Tibial nerve (tissue), 4 donors: ENCODE data around the gene STK39. TPM values are rescaled to one million over a fixed set of nuclear protein-coding genes. Genes with fewer than 3 reads are reported as not detected.
"Not testable (repeated sequence)": the region's sequence is repeated elsewhere in the genome, so short reads cannot be mapped to it uniquely, and the experiment has no call there.

ENCODE experiments used
- DNase-seq, 2 donors: peaks; one replicate each; pipeline ENCODE4 v3.0.0-alpha.2; 2019; ENCODE audit warnings: low spot score in 2 of 2
- H3K27ac ChIP-seq, 4 donors: fragments of 200-600 bp; sonication (generic) in 3 of 4; one replicate each; pipeline ENCODE4 v1.5.1; 2017 to 2019; ENCODE audit warnings: mild to moderate bottlenecking in 1 of 4
- H3K27me3 ChIP-seq, 2 donors: fragments of 200-600 bp; sonication (generic) in 1 of 2; one replicate each; pipeline versions ENCODE4 v1.5.1 to v1.6.0; 2017 to 2019
- H3K36me3 ChIP-seq, 3 donors: fragments of 200-600 bp; sonication (generic); one replicate each; pipeline ENCODE4 v1.5.1; 2018 to 2019
- H3K4me1 ChIP-seq, 4 donors: fragments of 200-600 bp; sonication (generic) in 3 of 4; one replicate each; pipeline ENCODE4 v1.5.1; 2017 to 2019
- H3K4me3 ChIP-seq, 4 donors: fragments of 200-600 bp; sonication (generic) in 3 of 4; one replicate each; pipeline ENCODE4 v1.5.1; 2017 to 2019; ENCODE audit warnings: mild to moderate bottlenecking in 1 of 4, moderate library complexity in 1 of 4
- H3K9me3 ChIP-seq, 4 donors: fragments of 200-600 bp; sonication (generic) in 3 of 4; one replicate each; pipeline ENCODE4 v1.5.1; 2017 to 2019
- EP300 ChIP-seq, 2 donors: sonication (generic); formaldehyde crosslinking; IDR thresholded peaks; one replicate each; pipeline ENCODE4 v1.6.1; 2017; ENCODE audit warnings: antibody characterized with exemption in 2 of 2, mild to moderate bottlenecking in 1 of 2
- POLR2A ChIP-seq, 2 donors: fragments of 450-650 bp; IDR thresholded peaks; one replicate each; pipeline ENCODE4 v1.6.1; 2017; ENCODE audit warnings: antibody characterized with exemption in 2 of 2, mild to moderate bottlenecking in 2 of 2, moderate library complexity in 2 of 2
- WGBS, 2 donors: methylation state at CpG; one replicate each; pipeline ENCODE4 v1.1.5; 2018; 5-methylcytosine and 5-hydroxymethylcytosine counted together
- total RNA-seq, 4 donors: library from RNA; depleted of rRNA; stranded (reverse); fragments of >200 nt; gene quantifications; one replicate each; pipeline ENCODE4 v1.1.0, GENCODE V29; 2016
- TF ChIP-seq, protein P1 (sequence below), 5 experiments: fragments of 200-600 bp in 3 of 5; fragments of 450-650 bp in 2 of 5; sonication (generic) in 3 of 5; IDR thresholded peaks; one replicate each; pipeline ENCODE4 v1.5.1; 2016 to 2019; ENCODE audit warnings: antibody characterized with exemption in 5 of 5, mild to moderate bottlenecking in 3 of 5, moderate library complexity in 2 of 5

STK39 gene
- total RNA-seq, 4 donors from 2014 or later, result 8.5 to 13.5 (median 12.0) TPM

DNA sequence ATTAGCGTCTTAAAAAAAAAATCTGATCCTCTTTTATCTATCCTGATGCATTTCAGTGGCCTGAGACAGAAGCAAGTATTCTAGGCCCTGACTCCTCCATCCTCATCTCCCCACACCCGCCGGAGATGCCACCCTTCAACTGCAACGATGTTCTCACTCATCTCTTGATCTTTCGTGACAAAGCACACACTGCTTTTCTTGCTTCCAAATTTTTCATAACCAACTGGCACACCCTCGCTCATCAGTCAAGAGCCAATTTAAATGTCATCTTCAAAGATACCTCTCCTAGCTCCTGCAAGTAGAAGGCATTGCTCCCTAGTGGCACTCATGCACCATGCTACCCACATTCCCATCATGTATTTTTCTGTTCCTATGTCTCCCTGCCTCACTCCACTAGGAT, 115.0 kb downstream of the STK39 start:
- Histone ChIP-seq H3K9me3 (no peaks in the 10 kb centered on the region), H3K27ac (no peak overlapping the region), H3K27me3 (no peaks in the 10 kb centered on the region), H3K36me3 (peaks cover 0 to 13% (median 0%) of the 10 kb centered on the region in 3 donors), H3K4me3 (no peak overlapping the region), H3K4me1 (peaks cover 0 to 14% (median 0%) of the 10 kb centered on the region in 4 donors)
- TF ChIP-seq POLR2A (IDR thresholded peaks at IDR 0.05) (no peak), EP300 (IDR thresholded peaks at IDR 0.05) (no peak)
- TF ChIP-seq, protein P1, sequence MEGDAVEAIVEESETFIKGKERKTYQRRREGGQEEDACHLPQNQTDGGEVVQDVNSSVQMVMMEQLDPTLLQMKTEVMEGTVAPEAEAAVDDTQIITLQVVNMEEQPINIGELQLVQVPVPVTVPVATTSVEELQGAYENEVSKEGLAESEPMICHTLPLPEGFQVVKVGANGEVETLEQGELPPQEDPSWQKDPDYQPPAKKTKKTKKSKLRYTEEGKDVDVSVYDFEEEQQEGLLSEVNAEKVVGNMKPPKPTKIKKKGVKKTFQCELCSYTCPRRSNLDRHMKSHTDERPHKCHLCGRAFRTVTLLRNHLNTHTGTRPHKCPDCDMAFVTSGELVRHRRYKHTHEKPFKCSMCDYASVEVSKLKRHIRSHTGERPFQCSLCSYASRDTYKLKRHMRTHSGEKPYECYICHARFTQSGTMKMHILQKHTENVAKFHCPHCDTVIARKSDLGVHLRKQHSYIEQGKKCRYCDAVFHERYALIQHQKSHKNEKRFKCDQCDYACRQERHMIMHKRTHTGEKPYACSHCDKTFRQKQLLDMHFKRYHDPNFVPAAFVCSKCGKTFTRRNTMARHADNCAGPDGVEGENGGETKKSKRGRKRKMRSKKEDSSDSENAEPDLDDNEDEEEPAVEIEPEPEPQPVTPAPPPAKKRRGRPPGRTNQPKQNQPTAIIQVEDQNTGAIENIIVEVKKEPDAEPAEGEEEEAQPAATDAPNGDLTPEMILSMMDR (IDR thresholded peaks at IDR 0.05), result no peak
- DNase-seq, result no peak
- WGBS, 2 donors, result 95 to 98% methylated on average over 6 of the region's 6 CpGs

DNA sequence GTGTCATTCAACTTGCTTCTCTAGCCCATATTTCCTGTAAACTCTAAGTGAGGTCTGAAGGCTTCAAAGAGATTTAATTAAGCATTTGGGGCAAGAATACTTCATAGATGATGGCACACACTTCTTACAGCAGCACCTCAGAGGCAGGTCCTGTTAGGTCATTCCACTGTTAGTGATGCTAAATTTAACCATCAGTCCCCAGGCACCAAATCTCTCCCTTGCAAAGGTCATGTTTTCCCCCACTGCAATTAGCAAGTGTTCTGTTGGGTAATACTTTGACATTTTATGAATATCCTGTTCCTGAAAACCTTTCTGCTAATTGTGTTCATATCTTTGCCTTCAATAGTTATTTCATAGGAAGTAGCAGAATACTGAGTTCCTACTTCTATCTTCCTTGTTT, 117.0 kb downstream of the STK39 start:
- Histone ChIP-seq H3K4me1 (peaks cover 0 to 11% (median 0%) of the 10 kb centered on the region in 4 donors), H3K27ac (no peak overlapping the region), H3K27me3 (no peaks in the 10 kb centered on the region), H3K36me3 (peaks cover 0 to 30% (median 0%) of the 10 kb centered on the region in 3 donors), H3K4me3 (no peak overlapping the region), H3K9me3 (no peaks in the 10 kb centered on the region)
- TF ChIP-seq EP300 (IDR thresholded peaks at IDR 0.05) (no peak), POLR2A (IDR thresholded peaks at IDR 0.05) (no peak)
- TF ChIP-seq, protein P1 (IDR thresholded peaks at IDR 0.05), result no peak
- DNase-seq, result no peak

DNA sequence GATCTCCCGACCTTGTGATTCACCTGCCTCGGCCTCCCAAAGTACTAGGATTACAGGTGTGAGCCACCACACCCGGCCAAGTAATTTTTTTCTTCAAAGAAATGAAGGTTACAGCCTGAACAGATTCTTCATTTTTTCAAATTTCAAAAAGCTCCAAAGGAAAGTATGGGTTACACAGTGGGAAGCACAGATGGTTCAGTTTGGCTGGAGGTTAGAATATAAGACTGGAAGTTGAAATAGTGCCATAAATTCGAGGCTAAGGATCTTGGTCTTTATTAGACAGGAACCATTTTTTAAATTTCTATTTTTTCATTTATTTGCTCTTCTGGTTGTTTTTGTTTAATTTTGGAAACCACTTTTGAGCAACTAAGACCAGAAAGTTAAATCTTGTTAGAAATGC, 120.0 kb downstream of the STK39 start:
- Histone ChIP-seq H3K4me1 (peaks cover 0 to 11% (median 0%) of the 10 kb centered on the region in 4 donors), H3K9me3 (no peaks in the 10 kb centered on the region), H3K4me3 (no peak overlapping the region), H3K36me3 (peaks cover 0 to 24% (median 0%) of the 10 kb centered on the region in 3 donors), H3K27me3 (no peaks in the 10 kb centered on the region), H3K27ac (no peak overlapping the region)
- DNase-seq, result no peak
- TF ChIP-seq, protein P1 (IDR thresholded peaks at IDR 0.05), result no peak
- TF ChIP-seq EP300 (IDR thresholded peaks at IDR 0.05) (no peak), POLR2A (IDR thresholded peaks at IDR 0.05) (no peak)
- WGBS, 2 donors, result 85 to 88% methylated on average over 4 of the region's 4 CpGs

DNA sequence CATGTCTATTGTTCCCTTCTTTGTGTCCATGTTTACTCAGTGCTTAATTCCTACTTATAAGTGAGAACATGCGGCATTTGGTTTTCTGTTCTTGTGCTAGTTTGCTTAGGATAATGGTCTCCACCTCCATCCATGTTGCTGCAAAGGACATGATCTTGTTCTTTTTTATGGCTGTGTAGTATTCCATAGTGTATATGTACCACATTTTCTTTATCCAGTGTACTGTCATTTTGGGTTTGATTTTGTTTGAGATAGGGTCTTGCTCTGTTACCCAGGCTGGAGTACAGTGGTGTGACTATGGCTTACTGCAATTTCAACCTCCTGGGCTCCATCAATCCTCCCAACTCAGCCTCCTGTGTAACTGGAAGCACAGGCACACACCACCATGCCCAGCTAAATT, 125.2 kb downstream of the STK39 start:
- not testable (repeated sequence) for H3K9me3 ChIP-seq, H3K27me3 ChIP-seq, DNase-seq, H3K27ac ChIP-seq, H3K4me3 ChIP-seq
- Histone ChIP-seq H3K4me1 (peaks cover 0 to 29% (median 0%) of the 10 kb centered on the region in 4 donors), H3K36me3 (peaks cover 0 to 30% (median 0%) of the 10 kb centered on the region in 3 donors)
- 97 to 100% methylated on average over 1 of the region's 1 CpG for WGBS, 2 donors

DNA sequence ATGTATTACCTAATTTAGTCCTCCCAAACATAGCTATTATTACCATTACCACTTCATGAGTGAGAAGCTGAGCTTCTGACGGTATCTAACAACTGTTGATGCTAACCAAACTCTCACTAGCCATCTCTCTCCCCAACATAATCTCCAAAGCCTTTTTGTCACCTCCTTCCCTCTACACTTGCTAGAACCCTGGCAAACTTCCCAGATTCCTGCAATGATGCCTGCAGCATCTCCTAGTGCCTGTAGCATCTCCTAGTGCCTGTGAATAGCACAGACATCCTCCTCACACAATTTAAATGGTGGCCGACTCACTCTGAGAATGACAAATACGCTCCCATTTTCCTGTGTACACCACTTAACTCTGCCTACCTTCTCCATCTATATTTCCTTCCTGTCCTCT, 126.7 kb downstream of the STK39 start:
- no peaks in the 10 kb centered on the region for H3K27me3 ChIP-seq
- H3K27ac ChIP-seq, result no peak overlapping the region
- TF ChIP-seq POLR2A (IDR thresholded peaks at IDR 0.05), result no peak
- no peak for TF ChIP-seq EP300 (IDR thresholded peaks at IDR 0.05)
- TF ChIP-seq, protein P1 (IDR thresholded peaks at IDR 0.05), result no peak
- H3K36me3 ChIP-seq, result peaks cover 0 to 16% (median 0%) of the 10 kb centered on the region in 3 donors
- peaks cover 0 to 29% (median 0%) of the 10 kb centered on the region in 4 donors for H3K4me1 ChIP-seq
- H3K9me3 ChIP-seq, result no peaks in the 10 kb centered on the region
- 94 to 97% methylated on average over 3 of the region's 3 CpGs for WGBS, 2 donors
- no peak overlapping the region for H3K4me3 ChIP-seq
- DNase-seq, result no peak

DNA sequence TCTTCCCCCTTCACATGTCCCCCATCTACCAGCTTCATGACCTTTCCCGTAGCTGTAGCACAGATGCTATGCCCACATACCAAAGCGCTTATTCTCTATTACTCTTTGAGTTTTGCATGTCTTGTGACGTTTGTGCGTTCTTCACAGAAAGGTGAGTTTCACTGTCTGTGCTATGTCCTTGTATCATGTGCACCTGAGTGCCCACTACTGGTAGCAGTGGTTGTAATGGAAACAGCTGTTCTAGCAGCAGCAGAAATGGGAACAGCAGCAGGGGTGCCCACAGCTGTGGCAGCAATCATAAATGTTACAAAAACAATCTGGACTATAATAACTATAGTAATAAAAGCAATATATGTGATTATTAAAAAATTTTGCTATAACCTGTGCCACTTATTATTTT, 127.1 kb downstream of the STK39 start:
- no peaks in the 10 kb centered on the region for H3K9me3 ChIP-seq
- no peaks in the 10 kb centered on the region for H3K27me3 ChIP-seq
- TF ChIP-seq, protein P1 (IDR thresholded peaks at IDR 0.05), result no peak
- no peak for TF ChIP-seq POLR2A (IDR thresholded peaks at IDR 0.05)
- no peak for TF ChIP-seq EP300 (IDR thresholded peaks at IDR 0.05)
- peaks cover 0 to 29% (median 0%) of the 10 kb centered on the region in 4 donors for H3K4me1 ChIP-seq
- H3K4me3 ChIP-seq, result no peak overlapping the region
- 91 to 96% methylated on average over 4 of the region's 4 CpGs for WGBS, 2 donors
- H3K27ac ChIP-seq, result peak overlapping the region in 1 of 4 donors; percentile 78
- no peak for DNase-seq
- peaks cover 0 to 15% (median 0%) of the 10 kb centered on the region in 3 donors for H3K36me3 ChIP-seq
